ENCODE measurements around the gene SPIRE2. TPM values are rescaled to one million over a fixed set of nuclear protein-coding genes. Genes with fewer than 3 reads are reported as not detected.

SPIRE2 gene
- total and polyA plus RNA-seq, 2 of the 13 experiments (the other 11 are each of a cell fraction or from before 2014, with no cell fraction given), result 13.3 to 37.5 TPM

- TF ChIP-seq AHDC1 (CRISPR knock-in tag; IDR thresholded peaks at IDR 0.05; ENCODE audit: borderline replicate concordance) (peak; percentile 24; the same call in 1 of the 2 replicates), SP5 (CRISPR knock-in tag; IDR thresholded peaks at IDR 0.05; ENCODE audit: borderline replicate concordance, low read depth) (peak; percentile 85), ZNF749 (CRISPR knock-in tag; IDR thresholded peaks at IDR 0.05; ENCODE audit: borderline replicate concordance) (peak; percentile 75; the same call in 1 of the 2 replicates), ZBTB21 (CRISPR knock-in tag; IDR thresholded peaks at IDR 0.05) (peak; percentile 65), ZBTB37 (CRISPR knock-in tag; IDR thresholded peaks at IDR 0.05) (peak; percentile 75; the same call in 1 of the 2 replicates), ZBED4 (CRISPR knock-in tag; IDR thresholded peaks at IDR 0.05; ENCODE audit: borderline replicate concordance) (no peak), HINFP (CRISPR knock-in tag; IDR thresholded peaks at IDR 0.05; ENCODE audit: low read depth) (no peak; the same call in none of the 2 replicates), ZNF605 (CRISPR knock-in tag; IDR thresholded peaks at IDR 0.05) (peak; percentile 83; the same call in 1 of the 2 replicates), ZNF160 (CRISPR knock-in tag; IDR thresholded peaks at IDR 0.05) (peak; percentile 72), ZNF274 (CRISPR knock-in tag; IDR thresholded peaks at IDR 0.05) (no peak), MAZ (IDR thresholded peaks at IDR 0.05; ENCODE audit: borderline replicate concordance, low read depth, low read length) (peak; percentile 72; the same call in 1 of the 2 replicates), MAZ (CRISPR knock-in tag; IDR thresholded peaks at IDR 0.05; ENCODE audit: low read depth) (peak; percentile 91), ZNF224 (CRISPR knock-in tag; IDR thresholded peaks at IDR 0.05) (peak; percentile 7), MTA3 (CRISPR knock-in tag; IDR thresholded peaks at IDR 0.05) (no peak), DR1 (CRISPR knock-in tag; IDR thresholded peaks at IDR 0.05) (peak; percentile 92)
Observed at GRCh38 chr16:89918453-89919347, 90.4 kb downstream of the SPIRE2 start, which contains the start of gene MC1R (continued).

All from HepG2 (cell line).